VCaP (cell line): Measurements from ENCODE around the gene FUT3.

ENCODE experiments used
- H3K27ac ChIP-seq: fragments of 450-650 bp; 2 replicates; pipeline ENCODE4 v1.5.1; 2017
- CTCF ChIP-seq: fragments of 450-650 bp; conservative IDR thresholded peaks from 2 replicates; pipeline ENCODE4 v1.5.1; 2017; ENCODE audit warnings: mild to moderate bottlenecking, moderate library complexity

The FUT3 gene

GRCh38 chr19:5851302-5851701 is at the start of gene FUT3:
Gene FUT3, minus strand, starts transcription at chr19:5851449.
- no peak within 1 kb of the TSS for H3K27ac ChIP-seq
- TF ChIP-seq CTCF = no peak

- H3K27ac ChIP-seq = no peak overlapping the region
- TF ChIP-seq CTCF = no peak
Observed at GRCh38 chr19:5900976-5901375, 49.7 kb upstream of the FUT3 start.

- H3K27ac ChIP-seq = no peak overlapping the region
- TF ChIP-seq CTCF = no peak
Observed at GRCh38 chr19:5899728-5900526, 48.7 kb upstream of the FUT3 start.

GRCh38 chr19:5897189-5897969 is 46.1 kb upstream of the FUT3 start:
- no peak overlapping the region for H3K27ac ChIP-seq
- TF ChIP-seq CTCF = no peak

GRCh38 chr19:5896365-5897076 is 45.3 kb upstream of the FUT3 start:
- H3K27ac ChIP-seq = no peak overlapping the region
- no peak for TF ChIP-seq CTCF

GRCh38 chr19:5895890-5896289 is 44.6 kb upstream of the FUT3 start:
- H3K27ac ChIP-seq = no peak overlapping the region

More at GRCh38 chr19:5895890-5896289, 44.6 kb upstream of the FUT3 start:
- no peak for TF ChIP-seq CTCF
